ENCODE results near the gene ZBTB7B. TPM values are rescaled to one million over a fixed set of nuclear protein-coding genes. Genes with fewer than 3 reads are reported as not detected.

The ZBTB7B gene
- polyA plus RNA-seq, 3 donors from 2014 or later = 0.96 to 3.3 (median 1.8) TPM

- Mint-ChIP-seq H3K9me3 (peaks cover 0 to 1% (median 0%) of the 10 kb centered on the region in 6 donors), H3K27me3 (ENCODE audit: low read depth in 3 of 3) (peaks cover 2 to 7% (median 5%) of the 10 kb centered on the region in 3 donors), H3K27ac (no peak overlapping the region), H3K4me3 (no peak overlapping the region), H3K36me3 (peaks cover 0 to 3% (median 3%) of the 10 kb centered on the region in 3 donors), H3K4me1 (peaks cover 38 to 48% of the 10 kb centered on the region in 2 donors)
- no peak for DNase-seq
Measured at GRCh38 chr1:155066777-155067176, 64.2 kb downstream of the ZBTB7B start.

Other genes starting within 250 kb of the ZBTB7B start
- gene KCNN3, start 132.5 kb upstream of the ZBTB7B start, polyA plus RNA-seq = not detected
- gene PMVK, start 66.1 kb upstream of the ZBTB7B start, polyA plus RNA-seq = 10 to 100 TPM; 52.5 to 53.8 (median 53.6) TPM
- 100 to 1,000 TPM in 1 of 3 donors, 10 to 100 TPM in 2; 45.1 to 117 (median 94.6) TPM for gene PBXIP1, start 46.7 kb upstream of the ZBTB7B start, polyA plus RNA-seq
- 10 to 100 TPM; 15.0 to 39.1 (median 15.4) TPM for gene PYGO2, start 41.0 kb upstream of the ZBTB7B start, polyA plus RNA-seq
- 10 to 100 TPM; 32.3 to 49.4 (median 42.5) TPM for gene SHC1, start 32.1 kb upstream of the ZBTB7B start, polyA plus RNA-seq
- gene CKS1B, start 28.1 kb upstream of the ZBTB7B start, polyA plus RNA-seq = 10 to 100 TPM; 59.5 to 82.7 (median 67.5) TPM
- 10 to 100 TPM; 40.9 to 99.7 (median 41.7) TPM for gene FLAD1, start 19.5 kb upstream of the ZBTB7B start, polyA plus RNA-seq
- not detected for gene LENEP, start 9.2 kb upstream of the ZBTB7B start, polyA plus RNA-seq
- not detected for gene DCST2, start 31.0 kb downstream of the ZBTB7B start, polyA plus RNA-seq
- gene DCST1, start 31.0 kb downstream of the ZBTB7B start, polyA plus RNA-seq = not detected
- 10 to 100 TPM; 10.4 to 27.1 (median 24.3) TPM for gene ADAM15, start 48.5 kb downstream of the ZBTB7B start, polyA plus RNA-seq
- 1 to 10 TPM; 1.1 to 3.0 (median 2.6) TPM for gene EFNA4, start 60.9 kb downstream of the ZBTB7B start, polyA plus RNA-seq
- 1 to 10 TPM in 1 of 3 donors, under 1 TPM in 2; 0.70 to 2.3 (median 0.94) TPM for gene EFNA3, start 76.0 kb downstream of the ZBTB7B start, polyA plus RNA-seq
- 1 to 10 TPM in 2 of 3 donors, under 1 TPM in 1; 0.64 to 4.0 (median 1.1) TPM for gene EFNA1, start 125.1 kb downstream of the ZBTB7B start, polyA plus RNA-seq
- gene SLC50A1, start 133.1 kb downstream of the ZBTB7B start, polyA plus RNA-seq = 100 to 1,000 TPM in 1 of 3 donors, 10 to 100 TPM in 2; 59.5 to 120 (median 93.0) TPM
- gene DPM3, start 137.7 kb downstream of the ZBTB7B start, polyA plus RNA-seq = 100 to 1,000 TPM; 103 to 274 (median 126) TPM
- 100 to 1,000 TPM; 396 to 465 (median 435) TPM for gene KRTCAP2, start 170.5 kb downstream of the ZBTB7B start, polyA plus RNA-seq
- under 1 TPM in 1 of 3 donors, not detected in 2; 0.43 TPM for gene TRIM46, start 171.0 kb downstream of the ZBTB7B start, polyA plus RNA-seq
- gene THBS3, start 205.1 kb downstream of the ZBTB7B start, polyA plus RNA-seq = 1 to 10 TPM in 2 of 3 donors, not detected in 1; 1.3 to 1.8 TPM
- gene MTX1, start 205.9 kb downstream of the ZBTB7B start, polyA plus RNA-seq = 10 to 100 TPM; 51.1 to 62.6 (median 55.1) TPM